ENCODE data around the gene MADCAM1.

- TF ChIP-seq CTCF (conservative IDR thresholded peaks at IDR 0.05), result no peak
- TF ChIP-seq ZFX (IDR thresholded peaks at IDR 0.05), result no peak; the same call in 1 of the 2 replicates
Observed at GRCh38 chr19:535017-535835, 38.9 kb downstream of the MADCAM1 start.

Data from C4-2B (cell line).